ENCODE results near the gene ZFP2.

ZFP2 gene

GRCh38 chr5:178981381-178981780 is 85.7 kb downstream of the ZFP2 start:
- DNase-seq (ENCODE audit: low read depth in 2 of 2) = no peak
